ENCODE measurements around the gene FAM153A. TPM values are rescaled to one million over a fixed set of nuclear protein-coding genes. Genes with fewer than 3 reads are reported as not detected.
"Not testable (repeated sequence)": the region's sequence is repeated elsewhere in the genome, so short reads cannot be mapped to it uniquely, and the experiment has no call there.

FAM153A gene
- total RNA-seq, 1 experiment from 2014 or later = 0.02 TPM

- not testable (repeated sequence) for DNase-seq (ENCODE audit: low spot score)
Observed at GRCh38 chr5:177747354-177747753, 35.3 kb downstream of the FAM153A start.

- DNase-seq (ENCODE audit: low spot score) = not testable (repeated sequence)
Observed at GRCh38 chr5:177724858-177725257, 57.8 kb downstream of the FAM153A start.

- DNase-seq (ENCODE audit: low spot score) = not testable (repeated sequence)
Observed at GRCh38 chr5:177723831-177724485, 58.7 kb downstream of the FAM153A start.

GRCh38 chr5:177722829-177723228 lies 59.9 kb downstream of the FAM153A start:
- DNase-seq (ENCODE audit: low spot score) = not testable (repeated sequence)

GRCh38 chr5:177719989-177720388 lies 62.7 kb downstream of the FAM153A start:
- not testable (repeated sequence) for DNase-seq (ENCODE audit: low spot score)

- not testable (repeated sequence) for DNase-seq (ENCODE audit: low spot score)
Observed at GRCh38 chr5:177715423-177715822, 67.3 kb downstream of the FAM153A start.

GRCh38 chr5:177696100-177696499 lies 86.6 kb downstream of the FAM153A start:
- not testable (repeated sequence) for DNase-seq (ENCODE audit: low spot score)

- DNase-seq (ENCODE audit: low spot score) = not testable (repeated sequence)
Observed at GRCh38 chr5:177695356-177695930, 87.3 kb downstream of the FAM153A start.

- DNase-seq (ENCODE audit: low spot score) = not testable (repeated sequence)
Observed at GRCh38 chr5:177694518-177694835, 88.2 kb downstream of the FAM153A start.

GRCh38 chr5:177693671-177694517 lies 88.8 kb downstream of the FAM153A start:
- not testable (repeated sequence) for DNase-seq (ENCODE audit: low spot score)

- DNase-seq (ENCODE audit: low spot score) = not testable (repeated sequence)
Observed at GRCh38 chr5:177692969-177693368, 89.7 kb downstream of the FAM153A start.

- DNase-seq (ENCODE audit: low spot score) = not testable (repeated sequence)
Observed at GRCh38 chr5:177692507-177692906, 90.2 kb downstream of the FAM153A start.

- not testable (repeated sequence) for DNase-seq (ENCODE audit: low spot score)
Observed at GRCh38 chr5:177689011-177689610, 93.6 kb downstream of the FAM153A start.

GRCh38 chr5:177688091-177688490 lies 94.6 kb downstream of the FAM153A start:
- DNase-seq (ENCODE audit: low spot score) = not testable (repeated sequence)

GRCh38 chr5:177681920-177682319 lies 100.8 kb downstream of the FAM153A start:
- not testable (repeated sequence) for DNase-seq (ENCODE audit: low spot score)

Other genes with a start within 250 kb of the FAM153A start
- 7.5 and 14.5 TPM in 2 replicates for gene FAM193B, start 228.3 kb downstream of the FAM153A start, total RNA-seq (2014; rRNA removed; shearing (Covaris generic))
- 151 and 191 TPM in 2 replicates for gene TMED9, start 190.7 kb downstream of the FAM153A start, total RNA-seq (2014; rRNA removed; shearing (Covaris generic))
- 35.6 and 40.4 TPM in 2 replicates for gene B4GALT7, start 182.8 kb downstream of the FAM153A start, total RNA-seq (2014; rRNA removed; shearing (Covaris generic))
- gene PROP1, start 213.3 kb upstream of the FAM153A start, total RNA-seq (2014; rRNA removed; shearing (Covaris generic)) = not detected in 2 replicates